Memory B cell (primary cell): ENCODE measurements around the gene SAC3D1.
"Not testable (repeated sequence)": the region's sequence is repeated elsewhere in the genome, so short reads cannot be mapped to it uniquely, and the experiment has no call there.

ENCODE experiments used
- ATAC-seq: fragments of 150-1000 bp; cut with Tn5 transposase; 2 replicates; pipeline ENCODE4 v1.10.0; 2021; ENCODE audit warnings: low read depth, mild to moderate bottlenecking, moderate library complexity
- DNase-seq, 2 donors: peaks; one replicate each; pipeline ENCODE4 v3.0.0; 2022; ENCODE audit warnings: low spot score in 2 of 2
- H3K27ac Mint-ChIP-seq: one replicate; pipeline ENCODE4 v1.8.0; 2022; ENCODE audit warnings: mild to moderate bottlenecking, moderate library complexity, mixed read lengths
- H3K27me3 Mint-ChIP-seq: one replicate; pipeline ENCODE4 v1.8.0; 2022; ENCODE audit warnings: mixed read lengths
- H3K36me3 Mint-ChIP-seq: one replicate; pipeline ENCODE4 v1.8.0; 2022; ENCODE audit warnings: mild to moderate bottlenecking, mixed read lengths
- H3K4me1 Mint-ChIP-seq: one replicate; pipeline ENCODE4 v1.8.0; 2022; ENCODE audit warnings: mixed read lengths
- H3K4me3 Mint-ChIP-seq: one replicate; pipeline ENCODE4 v1.8.0; 2022; ENCODE audit warnings: mild to moderate bottlenecking, moderate library complexity, mixed read lengths
- H3K9me3 Mint-ChIP-seq: one replicate; pipeline ENCODE4 v1.8.0; 2022; ENCODE audit warnings: mixed read lengths

The SAC3D1 gene

DNA sequence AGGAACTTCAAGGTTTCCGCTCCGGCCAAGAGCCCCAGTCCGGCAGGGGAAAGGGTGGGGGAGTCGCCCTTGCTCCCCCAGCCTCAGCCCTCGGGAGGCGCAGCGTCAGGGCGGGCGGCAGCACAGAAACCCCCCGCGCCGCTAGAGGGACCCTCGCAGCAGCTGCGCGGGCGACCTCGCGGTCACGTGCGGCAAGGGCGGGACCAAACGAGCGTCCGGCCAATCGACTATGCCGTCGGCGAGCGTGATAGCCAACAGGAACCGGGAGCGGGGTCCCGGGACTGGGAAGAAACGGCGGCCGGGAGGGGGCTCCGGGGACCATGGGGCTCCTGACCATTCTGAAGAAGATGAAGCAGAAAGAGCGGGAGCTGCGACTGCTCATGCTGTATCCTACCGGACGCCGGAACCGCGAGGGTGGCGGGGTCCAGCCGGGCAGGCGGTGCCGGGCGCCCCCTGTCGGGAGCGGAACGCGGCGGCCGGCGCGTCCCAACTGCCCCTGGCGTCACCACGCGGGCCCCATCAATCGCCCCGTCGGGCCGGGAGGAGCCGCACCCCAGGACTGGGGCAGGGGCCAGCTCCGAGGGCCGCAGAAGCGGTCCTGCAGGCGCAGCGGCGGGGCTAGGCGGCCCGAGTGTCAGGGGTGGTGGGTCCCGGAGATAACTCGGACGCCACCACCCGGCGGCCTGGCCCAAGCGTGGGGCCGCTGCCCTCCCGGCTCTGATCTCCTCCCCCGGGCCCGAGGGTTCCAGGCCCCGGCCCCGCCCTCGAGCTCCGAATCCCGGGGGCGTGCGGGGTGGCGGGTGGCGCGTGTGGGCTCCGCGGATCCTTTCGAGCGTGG is 26.9 kb upstream of the SAC3D1 start, which contains the start of gene ARL2:
Gene ARL2, plus strand, starts transcription at position 273 of the 838 bp plus-strand sequence. Its CDS starts 48 bp downstream, at position 321.
- peak within 1 kb of the TSS; percentile 89 for H3K4me3 Mint-ChIP-seq
- peaks cover 5% of the 10 kb centered on the region for H3K36me3 Mint-ChIP-seq
- peak; percentile 77 for ATAC-seq
- H3K27me3 Mint-ChIP-seq = no peaks in the 10 kb centered on the region
- peaks cover 21% of the 10 kb centered on the region for H3K4me1 Mint-ChIP-seq
- peak; percentile 89 to 94 for DNase-seq
- peak within 1 kb of the TSS; percentile 94 for H3K27ac Mint-ChIP-seq
- H3K9me3 Mint-ChIP-seq = no peaks in the 10 kb centered on the region

DNA sequence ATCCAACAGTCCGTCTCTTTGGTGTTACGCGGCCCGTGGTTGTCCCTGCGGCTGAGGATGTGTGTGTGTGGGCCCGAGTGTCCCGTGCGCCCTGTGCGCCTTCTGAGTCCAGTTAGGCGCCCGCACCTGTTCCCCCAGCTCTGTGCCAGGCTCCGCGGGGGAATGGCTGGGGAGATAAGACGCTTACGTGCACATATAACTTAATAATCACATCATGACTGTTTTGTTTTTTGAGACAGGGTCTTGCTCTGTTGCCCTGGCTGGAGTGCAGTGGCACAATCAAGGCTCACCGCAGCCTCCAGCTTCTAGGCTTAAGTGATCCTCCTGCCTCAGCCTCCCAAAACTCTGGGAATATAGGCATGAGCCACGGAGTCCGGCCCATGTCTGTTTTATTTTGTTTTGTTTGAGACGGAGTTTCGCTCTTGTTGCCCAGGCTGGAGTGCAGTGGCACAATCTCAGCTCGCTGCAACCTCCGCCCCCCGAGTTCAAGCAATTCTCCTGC is 26.2 kb upstream of the SAC3D1 start:
- peaks cover 21% of the 10 kb centered on the region for H3K4me1 Mint-ChIP-seq
- H3K36me3 Mint-ChIP-seq = peaks cover 5% of the 10 kb centered on the region
- no peaks in the 10 kb centered on the region for H3K27me3 Mint-ChIP-seq
- no peaks in the 10 kb centered on the region for H3K9me3 Mint-ChIP-seq
- peak overlapping the region; percentile 84 for H3K4me3 Mint-ChIP-seq
- DNase-seq (no peak), ATAC-seq (no peak)
- H3K27ac Mint-ChIP-seq = peak overlapping the region; percentile 63

DNA sequence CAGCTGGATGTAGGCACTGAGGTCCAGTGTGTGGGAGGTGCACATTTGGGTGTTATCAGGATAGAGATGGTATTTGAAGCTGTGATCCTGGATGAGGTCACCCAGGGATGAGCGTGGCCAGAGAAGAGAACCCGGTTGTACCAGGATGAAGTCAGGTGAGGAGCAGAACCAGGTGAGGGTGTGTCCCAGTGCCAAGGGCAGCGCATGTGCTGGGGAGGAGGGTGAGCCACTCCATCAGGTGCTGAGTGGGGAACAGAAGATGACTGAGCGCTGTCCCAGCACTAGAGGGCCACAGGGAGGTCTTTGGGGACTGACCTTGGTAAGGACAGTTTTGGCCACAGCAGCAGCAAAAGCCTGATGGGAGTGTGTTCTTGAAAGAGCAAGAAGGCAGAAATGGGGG is 24.3 kb upstream of the SAC3D1 start:
- peak overlapping the region; percentile 39 for H3K27ac Mint-ChIP-seq
- ATAC-seq (no peak), DNase-seq (no peak)
- H3K4me3 Mint-ChIP-seq = no peak overlapping the region
- H3K9me3 Mint-ChIP-seq = no peaks in the 10 kb centered on the region
- peaks cover 5% of the 10 kb centered on the region for H3K36me3 Mint-ChIP-seq
- no peaks in the 10 kb centered on the region for H3K27me3 Mint-ChIP-seq
- H3K4me1 Mint-ChIP-seq = peaks cover 21% of the 10 kb centered on the region

DNA sequence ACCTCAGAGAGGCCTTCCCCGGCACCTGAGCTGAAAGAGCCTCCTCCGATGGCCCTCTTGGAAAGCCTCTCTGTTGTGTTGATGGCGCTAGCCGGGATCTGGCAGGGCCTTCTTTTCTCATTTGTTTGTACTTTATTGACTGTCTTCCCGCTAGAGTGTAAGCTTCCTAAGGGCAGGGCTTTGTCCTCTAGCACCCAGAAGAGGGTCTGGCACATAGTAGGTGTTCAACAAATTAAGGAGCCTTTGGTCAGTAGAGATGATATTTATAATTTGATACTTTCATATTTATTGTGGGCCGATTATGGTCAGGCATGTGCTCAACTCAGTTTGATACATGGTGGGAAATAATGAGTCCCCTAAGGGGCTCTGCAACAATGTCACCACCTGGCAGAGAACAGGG is 23.1 kb upstream of the SAC3D1 start:
- Mint-ChIP-seq H3K27ac (no peak overlapping the region), H3K4me3 (no peak overlapping the region), H3K36me3 (peaks cover 9% of the 10 kb centered on the region), H3K27me3 (no peaks in the 10 kb centered on the region), H3K4me1 (peaks cover 19% of the 10 kb centered on the region), H3K9me3 (no peaks in the 10 kb centered on the region)
- ATAC-seq (no peak), DNase-seq (no peak)

DNA sequence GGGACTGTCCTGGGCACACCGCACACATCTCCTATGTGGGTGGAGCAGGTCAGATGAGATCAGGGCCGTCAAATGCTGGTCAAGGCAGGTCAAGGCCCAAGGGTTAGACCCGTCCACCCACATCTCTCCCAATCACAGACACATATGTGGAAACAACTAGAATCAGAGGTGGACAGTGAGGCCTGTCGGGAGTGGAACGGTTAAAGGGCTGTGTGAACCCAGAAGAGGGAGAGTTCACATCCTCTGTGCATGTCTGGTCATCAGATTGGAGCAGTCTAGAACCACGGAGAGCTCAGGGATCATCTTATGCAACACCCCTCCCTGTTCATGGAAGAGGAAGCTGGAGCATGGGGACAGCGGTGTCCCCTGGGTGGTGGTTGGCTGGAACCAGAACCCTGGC is 21.2 kb upstream of the SAC3D1 start:
- Mint-ChIP-seq H3K27ac (no peak overlapping the region), H3K27me3 (no peaks in the 10 kb centered on the region), H3K9me3 (no peaks in the 10 kb centered on the region), H3K4me1 (peaks cover 15% of the 10 kb centered on the region), H3K4me3 (no peak overlapping the region), H3K36me3 (peaks cover 9% of the 10 kb centered on the region)
- no peak for ATAC-seq
- no peak for DNase-seq

DNA sequence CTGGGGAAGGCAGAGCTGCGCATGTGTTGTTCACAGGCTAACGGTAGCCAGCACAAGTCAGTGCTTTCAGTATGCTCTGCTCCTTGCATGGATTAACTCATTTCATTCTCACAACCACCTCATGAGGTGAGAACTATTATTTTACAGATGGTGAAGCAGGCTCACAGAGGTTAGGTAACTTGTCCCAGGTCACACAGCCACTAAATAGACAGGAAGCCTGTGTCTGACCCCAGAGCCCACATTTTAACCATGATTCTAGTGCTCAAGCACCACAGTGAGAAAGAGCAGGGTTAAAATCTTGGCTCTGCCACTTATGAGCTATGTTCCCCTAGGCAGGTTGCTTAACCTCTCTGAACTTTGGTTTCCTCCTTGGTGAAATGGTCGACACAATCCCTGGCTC is 20.0 kb upstream of the SAC3D1 start:
- H3K9me3 Mint-ChIP-seq = no peaks in the 10 kb centered on the region
- peaks cover 10% of the 10 kb centered on the region for H3K4me1 Mint-ChIP-seq
- no peaks in the 10 kb centered on the region for H3K27me3 Mint-ChIP-seq
- no peak overlapping the region for H3K4me3 Mint-ChIP-seq
- H3K27ac Mint-ChIP-seq = no peak overlapping the region
- H3K36me3 Mint-ChIP-seq = peaks cover 9% of the 10 kb centered on the region
- ATAC-seq (no peak), DNase-seq (no peak)

DNA sequence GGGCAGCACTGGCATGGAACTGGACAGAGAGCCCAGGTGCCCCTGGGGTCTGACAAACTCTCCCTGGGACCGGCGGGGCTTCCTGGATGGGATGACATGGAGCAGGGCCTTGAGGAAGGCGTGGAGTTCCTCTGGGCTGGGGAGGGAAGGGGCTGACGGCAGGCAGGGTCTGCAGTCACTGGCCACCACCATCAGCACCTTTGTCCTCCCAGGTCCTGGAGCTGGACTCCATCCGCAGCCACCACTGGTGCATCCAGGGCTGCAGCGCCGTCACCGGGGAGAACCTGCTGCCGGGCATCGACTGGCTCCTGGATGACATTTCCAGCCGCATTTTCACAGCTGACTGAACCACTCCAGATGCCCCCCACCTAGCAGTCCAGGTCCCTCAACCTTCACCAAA is 19.5 kb upstream of the SAC3D1 start:
- Mint-ChIP-seq H3K27me3 (no peaks in the 10 kb centered on the region), H3K4me1 (peaks cover 5% of the 10 kb centered on the region), H3K36me3 (peaks cover 6% of the 10 kb centered on the region), H3K4me3 (no peak overlapping the region), H3K9me3 (no peaks in the 10 kb centered on the region), H3K27ac (no peak overlapping the region)
- no peak for ATAC-seq
- DNase-seq = no peak

DNA sequence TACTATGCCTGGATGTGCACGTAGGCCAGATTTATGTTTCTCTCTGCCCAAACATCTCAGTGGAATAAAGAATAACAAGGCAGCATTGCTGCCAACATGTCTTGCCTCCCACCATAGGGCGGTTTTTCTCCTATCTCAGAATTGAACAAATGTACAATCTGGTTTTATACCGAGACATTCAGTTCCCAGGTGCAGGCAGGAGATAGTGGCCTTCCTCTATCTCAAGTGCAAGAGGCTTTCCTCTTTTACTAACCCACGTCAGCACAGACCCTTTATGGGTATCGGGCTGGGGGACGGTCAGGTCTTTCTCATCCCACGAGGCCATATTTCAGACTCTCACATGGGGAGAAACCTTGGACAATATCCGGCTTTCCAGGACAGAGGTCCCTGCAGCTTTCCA is 17.5 kb upstream of the SAC3D1 start:
- H3K36me3 Mint-ChIP-seq, H3K4me1 Mint-ChIP-seq, DNase-seq, H3K27ac Mint-ChIP-seq, ATAC-seq, H3K9me3 Mint-ChIP-seq, H3K27me3 Mint-ChIP-seq, H3K4me3 Mint-ChIP-seq: not testable (repeated sequence)

DNA sequence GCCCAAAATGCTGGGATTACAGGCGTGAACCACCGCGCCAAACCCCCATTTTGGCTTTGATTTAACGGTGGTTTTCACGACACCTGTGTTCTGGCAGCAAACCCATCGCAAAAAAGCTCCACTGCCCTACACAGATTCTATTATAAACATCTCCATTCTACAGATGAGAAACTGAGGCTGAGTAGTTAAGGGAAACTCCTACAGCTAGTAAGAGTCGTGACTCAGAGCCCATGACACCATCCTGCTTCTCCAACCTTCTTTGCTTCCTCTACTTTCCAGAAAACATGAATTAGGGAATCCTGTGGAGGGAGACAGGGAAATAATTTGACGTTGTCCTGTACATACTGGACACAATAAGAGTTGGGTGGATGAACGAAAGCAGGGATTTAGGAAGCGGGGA is 14.2 kb upstream of the SAC3D1 start:
- Mint-ChIP-seq H3K36me3 (peaks cover 4% of the 10 kb centered on the region), H3K27ac (peak overlapping the region; percentile 64), H3K4me3 (peak overlapping the region; percentile 82), H3K27me3 (no peaks in the 10 kb centered on the region), H3K4me1 (peaks cover 12% of the 10 kb centered on the region), H3K9me3 (no peaks in the 10 kb centered on the region)
- no peak for DNase-seq
- ATAC-seq = no peak

DNA sequence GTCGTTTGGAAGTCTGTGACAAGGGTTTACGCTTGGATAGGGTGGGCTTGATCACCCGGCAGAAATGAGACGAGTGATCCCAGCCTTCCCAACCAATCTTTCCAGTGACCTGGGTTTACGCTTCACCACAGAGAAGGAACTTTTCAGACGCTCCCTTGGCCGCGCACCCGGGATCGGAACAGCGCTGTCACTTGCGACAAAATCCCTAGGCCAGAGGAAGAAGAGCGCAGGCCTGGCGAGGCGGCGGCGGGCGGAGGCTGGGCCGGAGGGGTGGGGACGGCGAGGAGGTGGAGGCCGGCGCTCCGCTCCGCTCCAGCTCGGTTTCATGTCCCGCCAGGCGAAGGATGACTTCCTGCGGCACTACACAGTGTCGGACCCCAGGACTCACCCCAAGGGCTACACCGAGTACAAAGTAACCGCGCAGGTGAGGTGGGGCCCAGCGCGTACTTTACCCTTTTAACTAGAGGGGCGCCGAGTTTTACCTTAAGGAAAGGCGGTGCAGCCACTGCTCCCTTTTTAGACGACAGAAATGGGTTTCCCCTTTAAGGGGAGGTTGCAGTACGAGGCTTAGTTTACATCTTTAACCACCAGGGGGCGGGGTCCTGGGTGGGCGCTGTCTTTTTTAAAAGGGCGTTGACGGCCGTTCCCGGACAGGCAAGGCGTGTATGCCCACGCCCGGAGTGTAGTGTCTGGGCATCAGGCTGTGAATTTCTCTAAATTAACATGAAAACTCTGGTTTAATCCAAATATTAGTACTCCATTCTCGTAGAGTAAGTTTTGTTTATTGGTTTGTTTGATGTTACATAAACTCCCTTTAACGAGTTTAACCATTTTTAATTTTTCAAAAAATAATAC is 13.6 kb upstream of the SAC3D1 start, which contains the start of gene SNX15:
Gene SNX15, plus strand, starts transcription at position 227 of the 855 bp plus-strand sequence. Its CDS starts 99 bp downstream, at position 326.
- no peaks in the 10 kb centered on the region for H3K36me3 Mint-ChIP-seq
- ATAC-seq (peak; percentile 87), DNase-seq (peak; percentile 80 to 94)
- H3K4me3 Mint-ChIP-seq = peak within 1 kb of the TSS; percentile 82
- no peaks in the 10 kb centered on the region for H3K9me3 Mint-ChIP-seq
- peak within 1 kb of the TSS; percentile 64 for H3K27ac Mint-ChIP-seq
- peaks cover 12% of the 10 kb centered on the region for H3K4me1 Mint-ChIP-seq
- no peaks in the 10 kb centered on the region for H3K27me3 Mint-ChIP-seq

DNA sequence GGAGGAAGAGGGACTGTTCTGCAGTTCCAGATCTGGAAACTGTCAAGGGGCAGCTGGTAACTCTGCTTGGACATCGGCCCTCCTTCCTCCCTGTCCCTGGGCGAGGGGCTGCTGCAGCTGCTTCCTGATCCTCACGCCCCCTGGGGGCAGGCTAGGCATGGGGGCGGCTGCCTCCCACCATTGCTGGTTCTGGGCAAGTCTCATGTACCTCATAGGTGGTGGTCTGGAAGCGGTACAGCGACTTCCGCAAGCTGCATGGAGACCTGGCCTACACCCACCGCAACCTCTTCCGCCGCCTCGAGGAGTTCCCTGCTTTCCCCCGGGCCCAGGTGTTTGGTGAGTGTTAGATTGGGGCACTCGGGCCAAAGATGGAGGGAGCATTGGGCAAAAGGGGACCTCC is 8.8 kb upstream of the SAC3D1 start:
- ATAC-seq = no peak
- H3K27me3 Mint-ChIP-seq = no peaks in the 10 kb centered on the region
- H3K4me3 Mint-ChIP-seq = no peak overlapping the region
- no peaks in the 10 kb centered on the region for H3K9me3 Mint-ChIP-seq
- DNase-seq = no peak
- no peak overlapping the region for H3K27ac Mint-ChIP-seq
- H3K4me1 Mint-ChIP-seq = peaks cover 7% of the 10 kb centered on the region
- H3K36me3 Mint-ChIP-seq = peaks cover 7% of the 10 kb centered on the region

DNA sequence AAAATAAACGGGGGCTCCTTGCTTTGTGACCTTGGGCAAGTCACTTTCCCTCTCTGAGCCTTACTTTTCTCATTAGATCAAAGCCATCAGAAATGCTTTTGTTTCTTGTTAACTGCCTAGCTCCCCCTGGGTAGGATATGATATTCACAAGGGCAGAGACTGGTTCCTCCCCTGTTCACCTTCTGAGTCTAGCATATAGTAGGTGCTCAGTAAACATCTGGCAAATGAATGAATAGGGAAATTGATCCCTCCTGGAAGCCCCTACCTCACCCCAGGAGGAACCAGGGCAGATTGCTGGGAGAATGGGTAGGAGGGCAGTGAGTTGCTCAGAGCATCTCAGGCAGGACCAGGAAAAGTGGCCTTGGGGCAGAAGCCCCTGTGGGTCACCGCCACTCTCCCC is 6.6 kb upstream of the SAC3D1 start:
- Mint-ChIP-seq H3K9me3 (no peaks in the 10 kb centered on the region), H3K27me3 (no peaks in the 10 kb centered on the region), H3K27ac (no peak overlapping the region), H3K4me3 (no peak overlapping the region), H3K36me3 (peaks cover 9% of the 10 kb centered on the region), H3K4me1 (peaks cover 4% of the 10 kb centered on the region)
- DNase-seq = no peak
- ATAC-seq = no peak

DNA sequence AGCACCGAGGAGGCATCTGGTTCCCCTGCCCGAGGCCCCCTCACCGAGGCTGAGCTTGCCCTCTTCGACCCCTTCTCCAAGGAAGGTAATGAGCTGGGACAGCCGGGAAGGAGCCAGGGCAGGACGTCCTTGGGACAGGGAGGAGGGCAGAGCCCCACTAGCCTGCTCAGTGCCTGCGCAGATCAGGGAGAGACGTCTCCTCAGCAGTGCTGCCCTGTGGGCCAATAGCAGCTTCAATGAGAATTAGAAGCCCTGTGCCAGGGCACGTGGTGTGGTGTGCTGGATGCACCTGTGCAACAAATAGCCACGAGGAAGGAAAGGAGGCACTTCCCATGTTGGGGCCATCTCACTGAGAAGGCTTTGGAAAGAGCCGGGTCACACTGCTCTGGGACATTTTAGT is 5.4 kb upstream of the SAC3D1 start:
- H3K9me3 Mint-ChIP-seq = no peaks in the 10 kb centered on the region
- DNase-seq (no peak), ATAC-seq (no peak)
- H3K27me3 Mint-ChIP-seq = no peaks in the 10 kb centered on the region
- H3K4me1 Mint-ChIP-seq = peaks cover 4% of the 10 kb centered on the region
- H3K36me3 Mint-ChIP-seq = peaks cover 9% of the 10 kb centered on the region
- H3K27ac Mint-ChIP-seq = no peak overlapping the region
- no peak overlapping the region for H3K4me3 Mint-ChIP-seq

DNA sequence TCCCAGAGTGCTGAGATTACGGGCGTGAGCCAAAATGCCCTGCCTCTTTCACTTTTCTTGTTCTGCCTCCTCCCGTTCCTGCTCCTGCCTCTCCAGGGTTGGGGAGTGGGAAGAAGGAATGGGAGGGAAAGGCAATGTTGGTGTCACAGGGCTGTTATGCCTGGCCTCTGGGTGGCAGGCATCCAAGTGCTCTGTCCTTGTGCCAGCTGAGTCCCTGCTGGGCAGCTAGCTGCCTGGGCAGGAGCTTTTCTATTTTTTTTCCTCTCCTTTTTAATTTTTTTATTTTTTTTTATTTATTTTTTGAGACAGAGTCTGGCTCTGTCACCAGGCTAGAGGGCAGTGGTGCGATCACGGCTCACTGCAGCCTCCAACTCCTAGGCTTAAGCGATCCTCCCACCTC is 4.1 kb upstream of the SAC3D1 start:
- no peaks in the 10 kb centered on the region for H3K27me3 Mint-ChIP-seq
- H3K4me1 Mint-ChIP-seq = peaks cover 7% of the 10 kb centered on the region
- ATAC-seq = no peak
- DNase-seq = no peak
- H3K4me3 Mint-ChIP-seq = no peak overlapping the region
- peaks cover 9% of the 10 kb centered on the region for H3K36me3 Mint-ChIP-seq
- H3K27ac Mint-ChIP-seq = no peak overlapping the region
- no peaks in the 10 kb centered on the region for H3K9me3 Mint-ChIP-seq
